HepG2 (cell line): Measurements from ENCODE around the gene RSBN1L. TPM values are rescaled to one million over a fixed set of nuclear protein-coding genes. Genes with fewer than 3 reads are reported as not detected.
A peak's percentile ranks its signal among the peaks of the same experiment; 100 is the strongest.

Source experiments
- ATAC-seq: fragments of 200-7000 bp; cut with Tn5 transposase; 3 replicates; pipeline ENCODE4 v1.9.1; 2020; ENCODE audit warnings: mild to moderate bottlenecking, moderate library complexity
- BruUV-seq: library from RNA; stranded (reverse); fragments of 400-500 nt; replicated peaks from 2 replicates; lab custom pipeline; 2021; lab: Mats Ljungman, UMichigan
- CTCF ChIA-PET: fragments of 300-600 bp; formaldehyde crosslinking; extraction: SDS; loops from one replicate; lab custom pipeline; 2021; ENCODE audit warnings: low total read pairs, inconsistent platforms, low intra/inter-chr PET ratio; lab: Yijun Ruan, JAX
- POLR2A ChIA-PET: fragments of 350-600 bp; sonication (Branson Sonifier 250); formaldehyde crosslinking; loops from one replicate; lab custom pipeline; 2020; ENCODE audit warnings: antibody characterized with exemption, inconsistent platforms; lab: Yijun Ruan, JAX
- DNase-seq: peaks from one replicate; pipeline ENCODE4 v3.0.0-alpha.2; 2015; ENCODE audit warnings: low spot score
- FAIRE-seq: peaks from 3 replicates; lab custom pipeline; 2011; peaks lifted over from hg19 to GRCh38; lab: Jason Lieb, UNC
- H2AFZ ChIP-seq: one replicate; pipeline ENCODE4 v1.6.1; 2011; ENCODE audit warnings: low read length, inconsistent platforms
- H3K27ac ChIP-seq: fragments of 300-600 bp; 3 replicates; pipeline ENCODE4 v1.8.0; 2011; ENCODE audit warnings: mixed run types, mild to moderate bottlenecking, mixed read lengths, low read length, inconsistent platforms; ENCODE audit not compliant: insufficient read depth; ENCODE audit errors: extremely low read length
- H3K27me3 ChIP-seq, 2 experiments: fragments of 200-600 bp in 1 of 2; 2 replicates in 1 of 2; 3 replicates in 1 of 2; pipeline versions ENCODE4 v1.6.0 to v1.8.0; 2011; ENCODE audit warnings: low read length in 2 of 2, mild to moderate bottlenecking in 2 of 2, moderate library complexity in 2 of 2, inconsistent platforms in 1 of 2; ENCODE audit not compliant: insufficient read depth in 2 of 2, control insufficient read depth in 1 of 2
- H3K36me3 ChIP-seq, 2 experiments: fragments of 200-600 bp in 1 of 2; replicated peaks in 1 of 2; 2 replicates in 1 of 2; 3 replicates in 1 of 2; pipeline versions ENCODE4 v1.5.1 to v1.8.0; 2011; ENCODE audit warnings: low read length in 2 of 2, inconsistent platforms in 1 of 2; ENCODE audit not compliant: insufficient read depth in 2 of 2, control insufficient read depth in 1 of 2
- H3K4me1 ChIP-seq: 2 replicates; pipeline ENCODE4 v1.5.1; 2012; ENCODE audit warnings: low read length, inconsistent platforms; ENCODE audit not compliant: insufficient read depth
- H3K4me2 ChIP-seq: 2 replicates; pipeline ENCODE4 v1.6.0; 2011; ENCODE audit warnings: low read depth, low read length, inconsistent platforms
- H3K4me3 ChIP-seq, 3 experiments: fragments of 200-600 bp in 1 of 3; sonication (generic), shearing (Covaris generic) in 1 of 3; replicated peaks in 1 of 3; 2 replicates each; pipeline ENCODE4 v1.5.1; 2011 to 2016; ENCODE audit warnings: low read length in 3 of 3, inconsistent platforms in 2 of 3, low read depth in 2 of 3, mild to moderate bottlenecking in 2 of 3, control low read depth in 1 of 3, mixed read lengths in 1 of 3; ENCODE audit not compliant: insufficient read depth in 1 of 3
- H3K79me2 ChIP-seq: one replicate; pipeline ENCODE4 v1.6.1; 2011; ENCODE audit warnings: low read length, inconsistent platforms; ENCODE audit not compliant: insufficient read depth
- H3K9ac ChIP-seq: 2 replicates; pipeline ENCODE4 v1.6.0; 2011; ENCODE audit warnings: mild to moderate bottlenecking, low read depth, low read length, inconsistent platforms; ENCODE audit not compliant: insufficient read depth
- H3K9me3 ChIP-seq: 2 replicates; pipeline ENCODE4 v1.5.1; 2012; ENCODE audit warnings: mild to moderate bottlenecking, low read length
- H4K20me1 ChIP-seq: 2 replicates; pipeline ENCODE4 v1.6.0; 2011; ENCODE audit warnings: inconsistent platforms, mild to moderate bottlenecking, low read length, moderate library complexity; ENCODE audit not compliant: insufficient read depth
- MAFF ChIP-seq: IDR thresholded peaks from 2 replicates; pipeline ENCODE4 v1.6.1; 2011; ENCODE audit warnings: low read depth, low read length, improper control_type of control experiment
- MAFK ChIP-seq, 2 experiments: IDR thresholded peaks in 1 of 2; conservative IDR thresholded peaks in 1 of 2; 2 replicates each; pipeline ENCODE4 v1.6.1; 2011; ENCODE audit warnings: improper control_type of control experiment in 2 of 2, low read length in 2 of 2
- RAD21 ChIP-seq: fragments of 450-650 bp; formaldehyde crosslinking; IDR thresholded peaks from 2 replicates; pipeline ENCODE4 v1.5.0; 2020; ENCODE audit warnings: mild to moderate bottlenecking
- RXRB ChIP-seq: IDR thresholded peaks from 2 replicates; pipeline ENCODE4 v1.6.1; 2016; ENCODE audit warnings: borderline replicate concordance, missing genetic modification reagents, missing compliant biosample characterization
- SMC3 ChIP-seq: IDR thresholded peaks from 2 replicates; pipeline ENCODE4 v1.6.1; 2011; ENCODE audit warnings: low read length, improper control_type of control experiment
- STAG1 ChIP-seq: sonication (generic); formaldehyde crosslinking; IDR thresholded peaks from 2 replicates; pipeline ENCODE4 v1.4.0; 2020; ENCODE audit warnings: missing genetic modification reagents
- ZNF605 ChIP-seq: sonication (generic); formaldehyde crosslinking; IDR thresholded peaks from 2 replicates; pipeline ENCODE4 v1.8.0; 2022; ENCODE audit warnings: mild to moderate bottlenecking, missing genetic modification reagents
- WGBS: methylation state at CpG from one replicate; pipeline ENCODE4 v1.1.6; 2017; ENCODE audit warnings: low lambda C conversion rate; 5-methylcytosine and 5-hydroxymethylcytosine counted together
- in situ Hi-C: cut with HindIII; loops from 2 replicates; pipeline ENCODE4 v1.10.0; 2017; ENCODE audit warnings: low pct_unique_long_range_greater_than_20kb; ENCODE audit not compliant: extremely low pct_ligation_motif_present
- intact Hi-C: fragments of 100-400 bp; cut with micrococcal nuclease; formaldehyde crosslinking; loops from one replicate; pipeline ENCODE4 v1.10.0; 2022; ENCODE audit not compliant: unreplicated experiment
- polyA plus RNA-seq, 8 experiments: library from polyadenylated mRNA; depleted of rRNA in 3 of 8; stranded (reverse) in 7 of 8; unstranded in 1 of 8; fragments of >200 nt; fragmentation: Illumina TruSeq in 4 of 8; extraction: Trizol in 4 of 8; gene quantifications; 2 replicates each; pipeline versions ENCODE4 v1.2.1 to v1.2.3, GENCODE V29; 2011 to 2016; ENCODE audit warnings: low read depth in 4 of 8, missing spikeins in 1 of 8, mixed read lengths in 1 of 8; ENCODE audit not compliant: insufficient read depth in 1 of 8
- total RNA-seq, 5 experiments: library from RNA; depleted of rRNA; stranded (reverse); fragments of >200 nt; fragmentation: Illumina TruSeq; extraction: Trizol; gene quantifications; 2 replicates each; pipeline ENCODE4 v1.2.3, GENCODE V29; 2016; ENCODE audit warnings: low read depth in 1 of 5
- TF ChIP-seq, protein P1 (sequence below): sonication (generic); formaldehyde crosslinking; IDR thresholded peaks from 2 replicates; pipeline ENCODE4 v1.5.0; 2020; ENCODE audit warnings: mild to moderate bottlenecking, missing genetic modification reagents
- TF ChIP-seq, protein P2 (sequence below): sonication (generic); formaldehyde crosslinking; IDR thresholded peaks from 2 replicates; pipeline ENCODE4 v1.5.0; 2020; ENCODE audit warnings: mild to moderate bottlenecking, missing genetic modification reagents, moderate library complexity

Gene RSBN1L
- total and polyA plus RNA-seq, 2 of the 13 experiments (the other 11 are each of a cell fraction or from before 2014, with no cell fraction given), result 7.7 to 21.3 TPM

DNA sequence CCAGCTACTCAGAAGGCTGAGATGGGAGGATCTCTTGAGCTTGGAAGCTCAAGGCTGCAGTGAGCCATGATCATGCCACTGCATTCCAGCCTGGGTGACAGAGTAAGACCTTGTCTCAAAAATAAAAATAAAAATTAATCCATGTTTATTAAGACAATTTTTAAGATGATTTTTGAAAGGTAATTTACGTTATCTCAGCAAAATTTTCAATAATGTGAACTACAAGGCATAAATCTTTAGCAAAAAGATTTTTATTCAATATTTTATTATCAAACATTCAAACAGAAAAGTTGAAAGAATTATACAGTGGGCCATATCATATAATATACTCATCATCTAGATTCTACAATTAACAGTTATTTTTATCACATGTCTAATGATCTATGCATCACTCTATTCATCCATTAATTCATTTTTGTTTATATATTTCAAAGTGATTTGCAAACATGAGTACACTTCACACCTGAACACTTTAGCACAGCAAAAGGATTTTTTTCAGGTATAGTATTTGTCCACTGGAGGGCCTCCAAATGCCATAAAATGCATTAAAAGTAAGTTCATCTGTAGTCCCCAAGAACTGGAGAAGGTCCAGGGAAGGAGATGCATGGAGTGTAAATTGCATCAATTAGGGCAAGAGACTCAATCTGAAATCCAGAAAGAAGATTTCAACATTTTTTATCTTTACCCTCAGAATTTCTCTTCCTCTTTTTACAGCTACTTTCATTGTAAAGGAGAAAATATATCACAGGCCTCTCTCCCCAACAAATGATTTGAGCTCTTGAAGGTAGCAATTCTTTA lies 38.6 kb upstream of the RSBN1L start:
- peak; percentile 53 for DNase-seq
- Histone ChIP-seq H4K20me1 (no peaks in the 10 kb centered on the region), H3K36me3 (0 out of 5 replicates have a peak, but pooled peaks cover 1 to 13% of the 10 kb centered on the region in 2 experiments), H3K27ac (no peak overlapping the region), H3K79me2 (no peaks in the 10 kb centered on the region), H3K9ac (no peak overlapping the region), H3K9me3 (no peaks in the 10 kb centered on the region), H3K27me3 (no peaks in the 10 kb centered on the region), H2AFZ (no peak overlapping the region), H3K4me3 (no peak overlapping the region), H3K4me1 (peaks cover 6% of the 10 kb centered on the region), H3K4me2 (no peak overlapping the region)
- TSS peak; percentile 18 for BruUV-seq
- in situ Hi-C loops (loop anchor here (5.0 kb wide), 1 partner anchor 100 kb away; no protein-coding TSS in a partner anchor), intact Hi-C loops (loop anchor here (1.0 to 10.0 kb wide), 3 partner anchors 40 to 237 kb away; partner anchors contain the start of gene RSBN1L)
- peak; percentile 73 for ATAC-seq
- ChIA-PET POLR2A (no interaction called here), CTCF (interaction anchor here (1.1 to 4.7 kb wide), 2 partner anchors 100 to 101 kb away, joined by 4 to 34 read pairs; no protein-coding TSS in a partner anchor)
- 66% methylated on average over 1 of the region's 1 CpG for WGBS
- FAIRE-seq, result peak; percentile 30
- TF ChIP-seq SMC3, result peak; percentile 78
- TF ChIP-seq STAG1 (CRISPR knock-in tag), result peak; percentile 86
- TF ChIP-seq MAFF, result peak; percentile 9; the same call in 1 of the 2 replicates
- TF ChIP-seq, protein P1, sequence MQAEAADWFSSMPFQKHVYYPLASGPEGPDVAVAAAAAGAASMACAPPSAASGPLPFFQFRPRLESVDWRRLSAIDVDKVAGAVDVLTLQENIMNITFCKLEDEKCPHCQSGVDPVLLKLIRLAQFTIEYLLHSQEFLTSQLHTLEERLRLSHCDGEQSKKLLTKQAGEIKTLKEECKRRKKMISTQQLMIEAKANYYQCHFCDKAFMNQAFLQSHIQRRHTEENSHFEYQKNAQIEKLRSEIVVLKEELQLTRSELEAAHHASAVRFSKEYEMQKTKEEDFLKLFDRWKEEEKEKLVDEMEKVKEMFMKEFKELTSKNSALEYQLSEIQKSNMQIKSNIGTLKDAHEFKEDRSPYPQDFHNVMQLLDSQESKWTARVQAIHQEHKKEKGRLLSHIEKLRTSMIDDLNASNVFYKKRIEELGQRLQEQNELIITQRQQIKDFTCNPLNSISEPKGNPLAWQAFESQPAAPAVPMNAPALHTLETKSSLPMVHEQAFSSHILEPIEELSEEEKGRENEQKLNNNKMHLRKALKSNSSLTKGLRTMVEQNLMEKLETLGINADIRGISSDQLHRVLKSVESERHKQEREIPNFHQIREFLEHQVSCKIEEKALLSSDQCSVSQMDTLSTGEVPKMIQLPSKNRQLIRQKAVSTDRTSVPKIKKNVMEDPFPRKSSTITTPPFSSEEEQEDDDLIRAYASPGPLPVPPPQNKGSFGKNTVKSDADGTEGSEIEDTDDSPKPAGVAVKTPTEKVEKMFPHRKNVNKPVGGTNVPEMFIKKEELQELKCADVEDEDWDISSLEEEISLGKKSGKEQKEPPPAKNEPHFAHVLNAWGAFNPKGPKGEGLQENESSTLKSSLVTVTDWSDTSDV (CRISPR knock-in tag), result no peak
- no peak for TF ChIP-seq ZNF605 (CRISPR knock-in tag)
- TF ChIP-seq RAD21 (CRISPR knock-in tag), result peak; percentile 55
- TF ChIP-seq RXRB, result peak; percentile 30; the same call in 1 of the 2 replicates
- peak in 1 of 2 experiments; percentile 49; a peak in 2 of 4 replicates for TF ChIP-seq MAFK (conservative IDR thresholded peaks at IDR 0.05 in 1 of 2, IDR thresholded peaks at IDR 0.05 in 1 of 2; ENCODE audit: low read length in 2 of 2)
- TF ChIP-seq, protein P2, sequence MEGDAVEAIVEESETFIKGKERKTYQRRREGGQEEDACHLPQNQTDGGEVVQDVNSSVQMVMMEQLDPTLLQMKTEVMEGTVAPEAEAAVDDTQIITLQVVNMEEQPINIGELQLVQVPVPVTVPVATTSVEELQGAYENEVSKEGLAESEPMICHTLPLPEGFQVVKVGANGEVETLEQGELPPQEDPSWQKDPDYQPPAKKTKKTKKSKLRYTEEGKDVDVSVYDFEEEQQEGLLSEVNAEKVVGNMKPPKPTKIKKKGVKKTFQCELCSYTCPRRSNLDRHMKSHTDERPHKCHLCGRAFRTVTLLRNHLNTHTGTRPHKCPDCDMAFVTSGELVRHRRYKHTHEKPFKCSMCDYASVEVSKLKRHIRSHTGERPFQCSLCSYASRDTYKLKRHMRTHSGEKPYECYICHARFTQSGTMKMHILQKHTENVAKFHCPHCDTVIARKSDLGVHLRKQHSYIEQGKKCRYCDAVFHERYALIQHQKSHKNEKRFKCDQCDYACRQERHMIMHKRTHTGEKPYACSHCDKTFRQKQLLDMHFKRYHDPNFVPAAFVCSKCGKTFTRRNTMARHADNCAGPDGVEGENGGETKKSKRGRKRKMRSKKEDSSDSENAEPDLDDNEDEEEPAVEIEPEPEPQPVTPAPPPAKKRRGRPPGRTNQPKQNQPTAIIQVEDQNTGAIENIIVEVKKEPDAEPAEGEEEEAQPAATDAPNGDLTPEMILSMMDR (CRISPR knock-in tag), result peak; percentile 74
